Measurements from ENCODE around the gene GPC6. TPM values are rescaled to one million over a fixed set of nuclear protein-coding genes. Genes with fewer than 3 reads are reported as not detected.

GPC6 gene
- total and polyA plus RNA-seq, 2 donors (not counting 3 experiments of a cell fraction or from before 2014, with no cell fraction given): 0.01 TPM; not detected in 1

DNA sequence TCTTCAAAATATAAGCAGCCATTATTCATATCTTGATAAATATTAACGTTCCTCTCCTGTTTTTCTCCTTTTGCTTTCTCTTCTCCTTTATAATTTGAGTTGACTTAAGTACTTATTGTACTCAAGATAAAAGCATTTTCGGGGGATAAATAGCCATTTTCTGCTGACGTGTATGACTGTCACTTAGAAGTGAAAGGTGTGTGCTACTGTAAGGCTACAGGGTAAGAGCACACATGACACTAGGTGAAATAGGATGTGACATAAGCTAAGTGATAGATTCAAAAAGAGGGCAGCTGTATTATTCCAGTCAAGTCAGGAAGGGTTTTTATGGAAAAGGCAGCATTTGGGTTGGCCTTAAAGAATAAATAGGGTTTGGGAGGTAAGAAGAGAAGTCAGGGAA is 128.5 kb downstream of the GPC6 start:
- no TSS peak for BruUV-seq (replicated peaks)
- intact Hi-C loops (cut with micrococcal nuclease): no loop called here

More for the DNA sequence above, 128.5 kb downstream of the GPC6 start:
- Histone ChIP-seq H3K9ac (replicated peaks; ENCODE audit: extremely low read depth, insufficient read depth, low read length) (no peak overlapping the region), H3K4me3 (replicated peaks in 1 of 3; ENCODE audit: insufficient read depth in 1 of 3, low read depth in 1 of 3, low read length in 3 of 3) (no peak overlapping the region), H4K20me1 (replicated peaks; ENCODE audit: control insufficient read depth, extremely low read depth, insufficient read depth, low read length) (no peaks in the 10 kb centered on the region), H3K79me2 (ENCODE audit: control insufficient read depth, insufficient read depth, low read length) (no peaks in the 10 kb centered on the region), H2AFZ (ENCODE audit: low read depth, low read length) (no peak overlapping the region), H3K9me3 (replicated peaks; ENCODE audit: control insufficient read depth, insufficient read depth, low read length) (peaks cover 5% of the 10 kb centered on the region), H3K27ac (ENCODE audit: insufficient read depth, low read depth, low read length) (no peak overlapping the region), H3K4me2 (ENCODE audit: insufficient read depth, low read length) (no peak overlapping the region), H3K9me1 (replicated peaks; ENCODE audit: control insufficient read depth, extremely low read depth, insufficient read depth, low read length) (no peaks in the 10 kb centered on the region), H3K4me1 (ENCODE audit: control insufficient read depth, extremely low read depth, insufficient read depth, low read length) (no peaks in the 10 kb centered on the region), H3K27me3 (ENCODE audit: control insufficient read depth in 2 of 2, insufficient read depth in 2 of 2, low read length in 2 of 2) (no peaks in the 10 kb centered on the region), H3K36me3 (ENCODE audit: control insufficient read depth in 2 of 2, extremely low read depth in 1 of 2, insufficient read depth in 2 of 2, low read length in 2 of 2) (no peaks in the 10 kb centered on the region)
- POLR2A ChIA-PET: no interaction called here
- DNase-seq (ENCODE audit: low read depth, low spot score) (no peak), FAIRE-seq (no peak)
- TF ChIP-seq POLR2AphosphoS5 (IDR thresholded peaks at IDR 0.05; ENCODE audit: insufficient read depth, low read depth, low read length): no peak
- TF ChIP-seq POLR2A (IDR thresholded peaks at IDR 0.05; ENCODE audit: low read depth, low read length): no peak
- TF ChIP-seq, protein P1, sequence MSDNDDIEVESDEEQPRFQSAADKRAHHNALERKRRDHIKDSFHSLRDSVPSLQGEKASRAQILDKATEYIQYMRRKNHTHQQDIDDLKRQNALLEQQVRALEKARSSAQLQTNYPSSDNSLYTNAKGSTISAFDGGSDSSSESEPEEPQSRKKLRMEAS (IDR thresholded peaks at IDR 0.05; ENCODE audit: insufficient read depth, insufficient read length): no peak
- no peak for TF ChIP-seq JUN (IDR thresholded peaks at IDR 0.05; ENCODE audit: borderline replicate concordance, insufficient read depth, insufficient read length, low read depth)
- TF ChIP-seq GATA2 (IDR thresholded peaks at IDR 0.05; ENCODE audit: insufficient read depth, insufficient read length, low read depth, low read length): no peak
- TF ChIP-seq MYC (IDR thresholded peaks at IDR 0.05; ENCODE audit: low read depth, low read length): no peak
- no peak for TF ChIP-seq FOS (IDR thresholded peaks at IDR 0.05; ENCODE audit: borderline replicate concordance, insufficient read depth, low read length)
- no peak for TF ChIP-seq EZH2 (IDR thresholded peaks at IDR 0.05; ENCODE audit: borderline replicate concordance, low read depth, low read length, severe bottlenecking)
- TF ChIP-seq CTCF (IDR thresholded peaks at IDR 0.05; ENCODE audit: extremely low read depth in 1 of 2, insufficient read depth in 1 of 2, low read depth in 1 of 2, low read length in 2 of 2): no peak
- CTCF ChIA-PET: no interaction called here
- dilution Hi-C loops (cut with MboI; ENCODE audit: extremely low pct_ligation_motif_present, low sequenced_read_pairs): no loop called here

Measured in endothelial cell of umbilical vein (primary cell).